ENCODE results near the gene DISC1. TPM values are rescaled to one million over a fixed set of nuclear protein-coding genes. Genes with fewer than 3 reads are reported as not detected.

The DISC1 gene
- total RNA-seq, 4 donors from 2014 or later = 7.1 to 33.4 (median 14.9) TPM

DNA sequence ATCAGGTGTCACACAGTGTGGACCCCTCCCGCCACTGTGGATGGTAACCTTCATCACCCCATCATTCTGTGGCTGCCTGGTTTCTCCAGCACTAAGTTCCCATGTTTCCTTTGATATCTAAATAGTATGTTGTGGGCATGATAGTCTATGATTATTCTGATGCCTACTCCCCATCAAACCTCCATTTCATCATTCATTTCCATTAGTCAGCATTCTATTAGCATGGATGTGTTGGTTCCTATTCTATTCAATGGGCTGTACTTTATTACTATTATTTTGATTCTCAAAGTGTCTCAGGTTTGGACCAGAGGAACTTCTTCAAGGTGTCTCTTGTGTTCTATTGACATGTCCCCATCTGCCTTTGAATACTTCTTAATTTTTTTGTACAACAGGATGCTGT lies 112.0 kb downstream of the DISC1 start:
- Histone ChIP-seq H3K4me1 (no peaks in the 10 kb centered on the region), H3K27me3 (no peaks in the 10 kb centered on the region), H3K27ac (no peak overlapping the region), H3K4me3 (no peak overlapping the region), H3K36me3 (no peaks in the 10 kb centered on the region), H3K9me3 (no peaks in the 10 kb centered on the region)
- TF ChIP-seq POLR2A (IDR thresholded peaks at IDR 0.05) = no peak
- TF ChIP-seq, protein P1, sequence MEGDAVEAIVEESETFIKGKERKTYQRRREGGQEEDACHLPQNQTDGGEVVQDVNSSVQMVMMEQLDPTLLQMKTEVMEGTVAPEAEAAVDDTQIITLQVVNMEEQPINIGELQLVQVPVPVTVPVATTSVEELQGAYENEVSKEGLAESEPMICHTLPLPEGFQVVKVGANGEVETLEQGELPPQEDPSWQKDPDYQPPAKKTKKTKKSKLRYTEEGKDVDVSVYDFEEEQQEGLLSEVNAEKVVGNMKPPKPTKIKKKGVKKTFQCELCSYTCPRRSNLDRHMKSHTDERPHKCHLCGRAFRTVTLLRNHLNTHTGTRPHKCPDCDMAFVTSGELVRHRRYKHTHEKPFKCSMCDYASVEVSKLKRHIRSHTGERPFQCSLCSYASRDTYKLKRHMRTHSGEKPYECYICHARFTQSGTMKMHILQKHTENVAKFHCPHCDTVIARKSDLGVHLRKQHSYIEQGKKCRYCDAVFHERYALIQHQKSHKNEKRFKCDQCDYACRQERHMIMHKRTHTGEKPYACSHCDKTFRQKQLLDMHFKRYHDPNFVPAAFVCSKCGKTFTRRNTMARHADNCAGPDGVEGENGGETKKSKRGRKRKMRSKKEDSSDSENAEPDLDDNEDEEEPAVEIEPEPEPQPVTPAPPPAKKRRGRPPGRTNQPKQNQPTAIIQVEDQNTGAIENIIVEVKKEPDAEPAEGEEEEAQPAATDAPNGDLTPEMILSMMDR (IDR thresholded peaks at IDR 0.05) = no peak
- intact Hi-C loops (cut with DNase I; ENCODE audit: low total_unique reads) = no loop called here
- DNase-seq = no peak

DNA sequence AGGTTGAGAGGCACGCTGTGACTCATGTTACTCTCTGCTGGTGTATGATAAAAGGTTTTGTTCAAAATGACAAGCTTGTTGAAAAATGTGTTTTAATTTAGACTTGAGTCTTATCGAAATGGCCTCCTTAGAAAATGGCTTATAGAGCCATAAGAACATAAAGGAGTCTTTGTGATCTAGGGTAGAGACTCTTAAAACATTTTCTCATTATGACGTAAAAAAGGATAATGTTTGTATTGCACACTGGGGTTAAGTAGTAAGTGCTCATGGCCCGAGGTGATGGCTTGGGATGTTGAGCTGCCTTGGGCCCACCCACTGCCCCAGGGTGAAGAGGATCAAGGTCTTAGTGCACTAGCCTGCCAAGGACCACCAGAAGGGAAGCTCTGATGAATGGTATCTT lies 117.4 kb downstream of the DISC1 start:
- no peak for DNase-seq
- H3K9me3 ChIP-seq = no peaks in the 10 kb centered on the region
- H3K27ac ChIP-seq = no peak overlapping the region
- H3K4me3 ChIP-seq = no peak overlapping the region
- intact Hi-C loops (cut with DNase I; ENCODE audit: low total_unique reads) = no loop called here
- no peak for TF ChIP-seq POLR2A (IDR thresholded peaks at IDR 0.05)
- TF ChIP-seq, protein P1 (IDR thresholded peaks at IDR 0.05) = no peak
- no peaks in the 10 kb centered on the region for H3K27me3 ChIP-seq
- no peaks in the 10 kb centered on the region for H3K4me1 ChIP-seq
- H3K36me3 ChIP-seq = no peaks in the 10 kb centered on the region

DNA sequence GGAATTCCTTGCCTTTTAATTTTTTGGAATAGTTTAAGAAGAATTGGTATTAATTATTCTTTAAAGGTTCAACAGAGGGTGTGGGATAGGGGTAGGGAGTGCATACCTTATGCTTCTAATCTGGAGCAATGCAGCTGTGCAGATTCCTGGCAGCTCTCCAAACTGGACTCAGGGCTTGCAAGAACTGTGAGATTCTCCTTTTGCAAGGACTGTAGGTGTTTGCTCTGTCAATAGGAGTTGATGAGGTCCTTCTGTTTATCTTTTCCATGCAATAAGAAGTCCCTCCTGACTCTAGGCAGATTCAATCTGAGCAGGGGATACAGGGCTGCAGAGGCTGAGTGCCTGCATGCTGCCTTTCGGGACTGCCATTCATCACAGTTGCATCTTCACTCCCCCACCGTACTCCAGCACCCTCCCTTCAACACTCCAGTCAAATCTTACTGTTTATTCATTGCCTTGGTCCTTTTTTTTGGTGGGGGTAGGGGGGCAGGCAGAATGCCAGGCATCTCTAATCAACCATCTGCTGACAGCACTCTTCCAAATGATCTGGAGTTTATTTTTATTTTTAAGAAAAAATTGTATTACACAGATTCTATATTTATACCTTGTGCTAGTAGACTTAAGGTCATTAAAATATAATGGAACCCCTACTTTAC lies 122.3 kb downstream of the DISC1 start:
- no peaks in the 10 kb centered on the region for H3K4me1 ChIP-seq
- DNase-seq = no peak
- H3K9me3 ChIP-seq = peaks cover 0 to 10% of the 10 kb centered on the region in 2 donors
- intact Hi-C loops (cut with DNase I; ENCODE audit: low total_unique reads) = no loop called here
- TF ChIP-seq POLR2A (IDR thresholded peaks at IDR 0.05) = no peak
- TF ChIP-seq, protein P1 (IDR thresholded peaks at IDR 0.05) = no peak
- H3K27me3 ChIP-seq = no peaks in the 10 kb centered on the region
- no peak overlapping the region for H3K27ac ChIP-seq
- H3K4me3 ChIP-seq = no peak overlapping the region
- no peaks in the 10 kb centered on the region for H3K36me3 ChIP-seq

DNA sequence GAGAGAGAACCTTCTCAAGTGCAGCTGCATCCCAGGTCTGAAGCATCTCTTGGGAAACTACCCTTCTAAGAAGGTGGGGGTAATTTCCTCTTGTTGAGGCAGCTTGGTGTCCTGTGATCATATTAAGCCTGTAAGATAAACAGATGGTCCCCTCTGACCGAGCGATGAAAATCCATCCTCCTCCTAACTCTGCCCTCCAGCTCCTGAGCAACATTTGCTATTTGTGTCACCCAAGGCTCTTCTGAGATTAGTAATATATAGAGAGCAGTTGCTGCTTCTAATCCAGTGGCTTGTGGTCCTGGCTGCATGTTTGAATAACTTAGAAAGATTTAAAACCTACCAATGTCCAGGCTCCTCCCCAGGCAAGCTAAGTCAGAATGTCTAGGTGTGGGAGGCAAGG lies 123.7 kb downstream of the DISC1 start:
- Histone ChIP-seq H3K36me3 (no peaks in the 10 kb centered on the region), H3K27ac (no peak overlapping the region), H3K9me3 (peaks cover 0 to 15% of the 10 kb centered on the region in 2 donors), H3K4me1 (no peaks in the 10 kb centered on the region), H3K27me3 (no peaks in the 10 kb centered on the region), H3K4me3 (no peak overlapping the region)
- DNase-seq = no peak
- intact Hi-C loops (cut with DNase I; ENCODE audit: low total_unique reads) = no loop called here
- no peak for TF ChIP-seq POLR2A (IDR thresholded peaks at IDR 0.05)
- TF ChIP-seq, protein P1 (IDR thresholded peaks at IDR 0.05) = no peak

DNA sequence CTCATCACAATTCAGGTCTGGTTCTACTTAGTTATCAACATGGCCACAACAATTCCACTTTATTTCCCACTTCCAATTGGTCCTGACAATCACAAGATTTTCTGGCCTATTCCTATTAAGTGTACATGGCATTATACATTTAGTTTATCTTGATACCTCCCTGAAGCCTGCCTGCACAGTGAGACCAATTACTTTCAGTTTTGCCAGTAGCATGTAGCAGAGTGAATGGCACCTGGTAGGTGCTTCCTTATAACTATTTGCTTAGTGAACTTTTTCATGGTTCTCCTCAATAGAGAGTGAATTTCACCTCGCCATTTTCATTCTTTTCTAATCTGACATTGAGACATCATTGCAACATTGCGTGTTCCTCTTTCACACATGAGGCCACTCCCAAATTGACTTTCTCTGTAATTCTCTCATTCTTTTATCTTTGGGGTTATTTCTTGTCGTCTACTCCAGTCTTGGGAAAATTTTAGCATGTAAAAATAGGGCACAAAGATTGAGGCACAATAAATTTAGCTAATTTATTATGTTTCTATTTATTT lies 124.3 kb downstream of the DISC1 start:
- intact Hi-C loops (cut with DNase I; ENCODE audit: low total_unique reads) = no loop called here
- Histone ChIP-seq H3K27ac (no peak overlapping the region), H3K4me1 (no peaks in the 10 kb centered on the region), H3K9me3 (peaks cover 0 to 15% of the 10 kb centered on the region in 2 donors), H3K36me3 (no peaks in the 10 kb centered on the region), H3K27me3 (no peaks in the 10 kb centered on the region), H3K4me3 (no peak overlapping the region)
- DNase-seq = no peak
- TF ChIP-seq, protein P1 (IDR thresholded peaks at IDR 0.05) = no peak
- no peak for TF ChIP-seq POLR2A (IDR thresholded peaks at IDR 0.05)

Measured in uterus (tissue), 4 donors.